ENCODE measurements around the gene PLXNA4. TPM values are rescaled to one million over a fixed set of nuclear protein-coding genes. Genes with fewer than 3 reads are reported as not detected.

The PLXNA4 gene
- polyA plus RNA-seq, 1 donor (not counting 4 experiments of a cell fraction or from before 2014, with no cell fraction given) = 0.01 TPM

DNA sequence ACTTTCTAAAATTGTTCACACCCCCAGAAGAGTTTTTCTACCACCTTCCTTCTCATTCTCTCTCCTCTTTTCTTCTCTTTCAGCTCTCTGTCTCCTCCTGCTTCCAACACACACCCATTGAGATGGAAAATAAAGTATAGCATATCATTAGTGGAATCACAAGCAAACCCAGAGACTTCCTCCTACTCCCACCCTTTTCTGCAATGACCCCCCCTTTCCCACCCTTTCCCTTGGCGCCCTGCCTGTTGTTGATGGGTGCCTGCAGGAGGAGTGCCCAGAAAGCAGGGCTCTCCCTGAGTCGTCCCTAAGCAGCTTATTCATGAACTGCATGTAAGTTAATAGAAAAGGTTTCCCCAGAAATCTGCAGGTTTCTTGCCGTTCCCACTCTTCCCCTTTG is 300.0 kb downstream of the PLXNA4 start:
- Histone ChIP-seq H3K4me3 (ENCODE audit: control insufficient read depth in 2 of 3, extremely low read depth in 1 of 3, insufficient read depth in 2 of 3, low read depth in 1 of 3, low read length in 3 of 3) (no peak overlapping the region), H3K36me3 (ENCODE audit: control insufficient read depth in 2 of 2, extremely low read depth in 1 of 2, insufficient read depth in 2 of 2, low read length in 2 of 2) (no peaks in the 10 kb centered on the region), H3K27me3 (ENCODE audit: control insufficient read depth, extremely low read depth, insufficient read depth, low read length) (peaks cover 6% of the 10 kb centered on the region), H3K9ac (ENCODE audit: control insufficient read depth, extremely low read depth, insufficient read depth, low read length) (no peak overlapping the region), H3K4me2 (ENCODE audit: control insufficient read depth, extremely low read depth, insufficient read depth, low read depth, low read length) (no peak overlapping the region), H2AFZ (ENCODE audit: control insufficient read depth, low read length) (no peak overlapping the region), H3K9me3 (ENCODE audit: control insufficient read depth, low read depth, low read length) (no peaks in the 10 kb centered on the region), H3K9me1 (ENCODE audit: control insufficient read depth, extremely low read depth, insufficient read depth, low read length) (no peaks in the 10 kb centered on the region), H3K79me2 (ENCODE audit: control insufficient read depth, insufficient read depth, low read length) (no peaks in the 10 kb centered on the region), H3K27ac (ENCODE audit: control insufficient read depth, insufficient read depth, low read length) (no peak overlapping the region), H4K20me1 (ENCODE audit: control insufficient read depth, extremely low read depth, insufficient read depth, low read length) (no peaks in the 10 kb centered on the region), H3K4me1 (ENCODE audit: control insufficient read depth, extremely low read depth, insufficient read depth, low read length) (no peaks in the 10 kb centered on the region)
- no peak for TF ChIP-seq EZH2 (IDR thresholded peaks at IDR 0.05; ENCODE audit: low read length)
- TF ChIP-seq, protein P1, sequence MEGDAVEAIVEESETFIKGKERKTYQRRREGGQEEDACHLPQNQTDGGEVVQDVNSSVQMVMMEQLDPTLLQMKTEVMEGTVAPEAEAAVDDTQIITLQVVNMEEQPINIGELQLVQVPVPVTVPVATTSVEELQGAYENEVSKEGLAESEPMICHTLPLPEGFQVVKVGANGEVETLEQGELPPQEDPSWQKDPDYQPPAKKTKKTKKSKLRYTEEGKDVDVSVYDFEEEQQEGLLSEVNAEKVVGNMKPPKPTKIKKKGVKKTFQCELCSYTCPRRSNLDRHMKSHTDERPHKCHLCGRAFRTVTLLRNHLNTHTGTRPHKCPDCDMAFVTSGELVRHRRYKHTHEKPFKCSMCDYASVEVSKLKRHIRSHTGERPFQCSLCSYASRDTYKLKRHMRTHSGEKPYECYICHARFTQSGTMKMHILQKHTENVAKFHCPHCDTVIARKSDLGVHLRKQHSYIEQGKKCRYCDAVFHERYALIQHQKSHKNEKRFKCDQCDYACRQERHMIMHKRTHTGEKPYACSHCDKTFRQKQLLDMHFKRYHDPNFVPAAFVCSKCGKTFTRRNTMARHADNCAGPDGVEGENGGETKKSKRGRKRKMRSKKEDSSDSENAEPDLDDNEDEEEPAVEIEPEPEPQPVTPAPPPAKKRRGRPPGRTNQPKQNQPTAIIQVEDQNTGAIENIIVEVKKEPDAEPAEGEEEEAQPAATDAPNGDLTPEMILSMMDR (optimal IDR thresholded peaks at IDR 0.05 in 1 of 3, IDR thresholded peaks at IDR 0.05 in 1 of 3, conservative IDR thresholded peaks at IDR 0.05 in 1 of 3; ENCODE audit: extremely low read depth in 1 of 3, insufficient read depth in 2 of 3, low read length in 3 of 3) = no peak
- dilution Hi-C loops (cut with MboI; ENCODE audit: extremely low pct_ligation_motif_present, low sequenced_read_pairs) = no loop called here
- DNase-seq (ENCODE audit: low read depth, low spot score) (no peak), FAIRE-seq (no peak)

DNA sequence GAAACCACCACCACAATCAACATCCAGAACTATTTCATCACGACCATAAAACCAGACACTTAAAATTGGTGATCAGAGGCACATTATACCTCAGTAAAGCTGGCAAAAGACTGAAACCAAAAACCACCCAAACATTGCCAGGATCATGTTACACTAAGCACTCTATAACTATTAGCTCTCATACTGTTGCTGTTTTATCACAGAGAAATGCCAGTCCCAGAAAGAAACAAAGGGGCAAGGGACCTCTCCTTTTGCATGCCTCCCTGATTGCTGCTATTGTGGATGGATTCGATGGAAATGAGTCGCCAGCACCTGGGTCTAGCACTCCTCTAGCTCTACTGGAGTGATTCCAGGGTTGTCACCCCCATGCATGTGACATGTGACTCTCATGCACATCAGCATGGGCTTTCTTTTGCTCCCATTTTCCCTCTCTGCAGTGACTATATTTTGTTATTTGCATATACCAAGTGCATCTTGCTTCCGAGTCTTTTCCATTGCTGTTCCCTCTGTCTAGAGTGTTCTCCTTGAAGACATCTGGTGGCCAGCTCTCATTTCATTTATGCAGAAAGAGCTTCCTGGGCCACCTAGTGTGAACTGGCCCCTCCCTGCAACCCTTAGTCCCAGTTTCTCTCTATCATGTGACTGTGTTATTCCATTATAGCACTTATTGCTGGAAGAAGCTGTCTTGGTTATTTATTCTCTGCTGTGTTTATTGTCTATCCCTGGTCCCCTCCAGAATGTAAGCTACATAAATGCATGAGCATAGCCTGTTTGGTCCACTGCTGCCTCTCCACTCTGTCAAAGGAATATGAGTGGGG is 300.6 kb downstream of the PLXNA4 start:
- Histone ChIP-seq H3K4me3 (ENCODE audit: control insufficient read depth in 2 of 3, extremely low read depth in 1 of 3, insufficient read depth in 2 of 3, low read depth in 1 of 3, low read length in 3 of 3) (no peak overlapping the region), H3K9ac (ENCODE audit: control insufficient read depth, extremely low read depth, insufficient read depth, low read length) (no peak overlapping the region), H3K9me3 (ENCODE audit: control insufficient read depth, low read depth, low read length) (no peaks in the 10 kb centered on the region), H4K20me1 (ENCODE audit: control insufficient read depth, extremely low read depth, insufficient read depth, low read length) (no peaks in the 10 kb centered on the region), H3K4me1 (ENCODE audit: control insufficient read depth, extremely low read depth, insufficient read depth, low read length) (no peaks in the 10 kb centered on the region), H3K79me2 (ENCODE audit: control insufficient read depth, insufficient read depth, low read length) (no peaks in the 10 kb centered on the region), H3K9me1 (ENCODE audit: control insufficient read depth, extremely low read depth, insufficient read depth, low read length) (no peaks in the 10 kb centered on the region), H2AFZ (ENCODE audit: control insufficient read depth, low read length) (no peak overlapping the region), H3K4me2 (ENCODE audit: control insufficient read depth, extremely low read depth, insufficient read depth, low read depth, low read length) (no peak overlapping the region), H3K27me3 (ENCODE audit: control insufficient read depth, extremely low read depth, insufficient read depth, low read length) (peaks cover 6% of the 10 kb centered on the region), H3K36me3 (ENCODE audit: control insufficient read depth in 2 of 2, extremely low read depth in 1 of 2, insufficient read depth in 2 of 2, low read length in 2 of 2) (no peaks in the 10 kb centered on the region), H3K27ac (ENCODE audit: control insufficient read depth, insufficient read depth, low read length) (no peak overlapping the region)
- dilution Hi-C loops (cut with MboI; ENCODE audit: extremely low pct_ligation_motif_present, low sequenced_read_pairs) = no loop called here
- DNase-seq (ENCODE audit: low read depth, low spot score) = no peak
- FAIRE-seq = no peak
- TF ChIP-seq EZH2 (IDR thresholded peaks at IDR 0.05; ENCODE audit: low read length) = no peak
- TF ChIP-seq, protein P1 (optimal IDR thresholded peaks at IDR 0.05 in 1 of 3, IDR thresholded peaks at IDR 0.05 in 1 of 3, conservative IDR thresholded peaks at IDR 0.05 in 1 of 3; ENCODE audit: extremely low read depth in 1 of 3, insufficient read depth in 2 of 3, low read length in 3 of 3) = no peak

Data from keratinocyte (primary cell).